ENCODE measurements around the gene NEB.
A peak's percentile ranks its signal among the peaks of the same experiment; 100 is the strongest.

Gene NEB

DNA sequence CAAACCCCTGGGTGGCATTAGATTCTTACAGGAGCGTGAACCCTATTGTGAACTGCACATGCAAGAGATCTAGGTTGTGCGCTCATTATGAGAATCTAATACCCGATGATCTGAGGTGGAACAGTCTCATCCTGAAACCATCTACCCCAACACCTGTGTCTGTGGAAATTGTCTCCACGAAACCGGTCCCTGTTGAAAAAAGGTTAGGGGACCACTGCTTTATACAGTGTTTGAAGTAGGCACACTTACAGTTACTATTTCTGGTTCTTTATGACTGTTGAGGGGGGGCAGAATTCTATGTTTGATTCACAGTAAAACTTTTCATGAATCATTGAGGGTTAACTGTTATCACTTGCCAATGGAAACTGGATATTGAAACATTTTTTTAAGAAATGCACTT lies 252.5 kb downstream of the NEB start:
- TF ChIP-seq, protein P1, sequence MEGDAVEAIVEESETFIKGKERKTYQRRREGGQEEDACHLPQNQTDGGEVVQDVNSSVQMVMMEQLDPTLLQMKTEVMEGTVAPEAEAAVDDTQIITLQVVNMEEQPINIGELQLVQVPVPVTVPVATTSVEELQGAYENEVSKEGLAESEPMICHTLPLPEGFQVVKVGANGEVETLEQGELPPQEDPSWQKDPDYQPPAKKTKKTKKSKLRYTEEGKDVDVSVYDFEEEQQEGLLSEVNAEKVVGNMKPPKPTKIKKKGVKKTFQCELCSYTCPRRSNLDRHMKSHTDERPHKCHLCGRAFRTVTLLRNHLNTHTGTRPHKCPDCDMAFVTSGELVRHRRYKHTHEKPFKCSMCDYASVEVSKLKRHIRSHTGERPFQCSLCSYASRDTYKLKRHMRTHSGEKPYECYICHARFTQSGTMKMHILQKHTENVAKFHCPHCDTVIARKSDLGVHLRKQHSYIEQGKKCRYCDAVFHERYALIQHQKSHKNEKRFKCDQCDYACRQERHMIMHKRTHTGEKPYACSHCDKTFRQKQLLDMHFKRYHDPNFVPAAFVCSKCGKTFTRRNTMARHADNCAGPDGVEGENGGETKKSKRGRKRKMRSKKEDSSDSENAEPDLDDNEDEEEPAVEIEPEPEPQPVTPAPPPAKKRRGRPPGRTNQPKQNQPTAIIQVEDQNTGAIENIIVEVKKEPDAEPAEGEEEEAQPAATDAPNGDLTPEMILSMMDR (IDR thresholded peaks at IDR 0.05; ENCODE audit: low read depth, low read length): no peak

DNA sequence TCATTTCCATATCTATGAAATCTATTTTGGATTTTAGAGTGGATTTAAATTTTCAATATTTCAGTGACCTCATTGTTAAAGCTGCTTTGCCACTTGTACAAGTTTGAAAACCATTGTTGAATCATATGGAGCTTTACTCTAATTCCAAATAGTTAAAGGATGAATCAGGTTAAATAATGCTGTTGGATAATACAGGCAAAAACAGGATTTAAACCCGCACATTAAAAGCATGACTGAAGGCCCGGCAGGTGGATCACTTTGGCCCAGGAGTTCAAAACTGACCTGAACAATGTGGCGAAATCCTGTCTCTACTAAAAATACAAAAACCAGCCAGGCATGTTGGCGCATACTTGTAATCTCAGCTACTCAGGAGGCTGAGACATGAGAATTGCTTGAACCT lies 256.3 kb downstream of the NEB start:
- H3K4me3 ChIP-seq (ENCODE audit: low read depth, low read length): no peak overlapping the region
- TF ChIP-seq, protein P1 (IDR thresholded peaks at IDR 0.05; ENCODE audit: low read depth, low read length): no peak
- DNase-seq (ENCODE audit: low read depth, low spot score): peak; percentile 48
- in situ Hi-C loops (cut with HindIII; ENCODE audit: low sequenced_read_pairs): no loop called here

More for the DNA sequence above, 252.5 kb downstream of the NEB start:
- H3K4me3 ChIP-seq (ENCODE audit: low read depth, low read length): no peak overlapping the region
- no peak for DNase-seq (ENCODE audit: low read depth, low spot score)
- in situ Hi-C loops (cut with HindIII; ENCODE audit: low sequenced_read_pairs): no loop called here

- DNase-seq (ENCODE audit: low read depth, low spot score): no peak
- no peak overlapping the region for H3K4me3 ChIP-seq (ENCODE audit: low read depth, low read length)
- in situ Hi-C loops (cut with HindIII; ENCODE audit: low sequenced_read_pairs): no loop called here
- TF ChIP-seq, protein P1 (IDR thresholded peaks at IDR 0.05; ENCODE audit: low read depth, low read length): no peak
Measured at GRCh38 chr2:151476287-151476686, 258.0 kb downstream of the NEB start.

- no peak for DNase-seq (ENCODE audit: low read depth, low spot score)
- TF ChIP-seq, protein P1 (IDR thresholded peaks at IDR 0.05; ENCODE audit: low read depth, low read length): no peak
- in situ Hi-C loops (cut with HindIII; ENCODE audit: low sequenced_read_pairs): no loop called here
- no peak overlapping the region for H3K4me3 ChIP-seq (ENCODE audit: low read depth, low read length)
Measured at GRCh38 chr2:151475071-151475470, 259.2 kb downstream of the NEB start.

DNA sequence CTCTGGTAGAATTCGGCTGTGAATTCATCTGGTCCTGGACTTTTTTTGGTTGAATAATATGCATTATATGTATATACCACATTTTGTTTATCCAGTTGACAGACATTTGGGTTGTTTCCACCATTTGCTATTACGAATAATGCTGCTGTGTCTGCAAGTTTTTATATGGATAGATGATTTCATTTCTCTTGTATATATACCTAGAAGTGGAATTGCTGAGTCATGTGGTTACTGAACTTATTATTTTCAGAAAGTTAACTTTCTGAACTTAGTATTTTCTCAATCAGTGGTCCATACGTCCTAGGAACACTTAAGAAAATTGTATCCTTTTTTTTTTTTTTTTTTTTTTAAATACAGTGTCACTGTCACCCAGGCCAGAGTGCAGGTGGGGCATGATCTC lies 261.3 kb downstream of the NEB start:
- TF ChIP-seq, protein P1 (IDR thresholded peaks at IDR 0.05; ENCODE audit: low read depth, low read length): no peak
- H3K4me3 ChIP-seq (ENCODE audit: low read depth, low read length): no peak overlapping the region
- DNase-seq (ENCODE audit: low read depth, low spot score): no peak
- in situ Hi-C loops (cut with HindIII; ENCODE audit: low sequenced_read_pairs): no loop called here

GRCh38 chr2:151470556-151470955 lies 263.7 kb downstream of the NEB start:
- DNase-seq (ENCODE audit: low read depth, low spot score): no peak
- TF ChIP-seq, protein P1 (IDR thresholded peaks at IDR 0.05; ENCODE audit: low read depth, low read length): no peak
- in situ Hi-C loops (cut with HindIII; ENCODE audit: low sequenced_read_pairs): no loop called here
- no peak overlapping the region for H3K4me3 ChIP-seq (ENCODE audit: low read depth, low read length)

DNA sequence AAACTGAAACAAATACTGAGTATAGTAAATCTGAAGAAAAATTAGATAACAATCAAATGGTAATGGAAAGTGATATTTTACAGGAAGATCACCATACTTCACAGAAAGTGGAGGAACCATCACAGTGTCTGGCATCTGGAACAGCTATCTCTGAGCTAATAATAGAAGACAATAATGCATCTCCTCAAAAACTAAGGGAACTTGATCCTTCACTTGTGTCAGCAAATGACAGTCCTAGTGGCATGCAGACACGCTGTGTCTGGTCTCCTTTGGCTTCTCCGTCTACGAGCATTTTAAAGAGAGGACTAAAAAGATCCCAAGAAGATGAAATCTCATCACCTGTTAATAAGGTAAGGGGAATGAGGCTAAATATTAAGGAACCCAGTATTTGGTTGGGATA lies 268.5 kb downstream of the NEB start:
- no peak for DNase-seq (ENCODE audit: low read depth, low spot score)
- H3K4me3 ChIP-seq (ENCODE audit: low read depth, low read length): no peak overlapping the region
- TF ChIP-seq, protein P1 (IDR thresholded peaks at IDR 0.05; ENCODE audit: low read depth, low read length): no peak
- in situ Hi-C loops (cut with HindIII; ENCODE audit: low sequenced_read_pairs): no loop called here
